Measurements from ENCODE around the gene LCOR. TPM values are rescaled to one million over a fixed set of nuclear protein-coding genes. Genes with fewer than 3 reads are reported as not detected.

LCOR gene
- 10 to 100 TPM; 13.0 to 36.8 (median 17.1) TPM for total RNA-seq

- TF ChIP-seq POLR2A (IDR thresholded peaks at IDR 0.05) (peak; percentile 25 to 54), CTCF (IDR thresholded peaks at IDR 0.05) (no peak)
- Histone ChIP-seq H3K27ac (peak within 1 kb of the TSS; percentile 94), H3K36me3 (no peaks in the 10 kb centered on the region), H3K9me3 (no peaks in the 10 kb centered on the region), H3K4me1 (peaks cover 33% of the 10 kb centered on the region), H3K4me3 (peak within 1 kb of the TSS; percentile 93), H3K27me3 (no peaks in the 10 kb centered on the region)
- under 1% methylated on average over 23 of the region's 112 CpGs for WGBS
- peak; percentile 89 to 91 for DNase-seq (ENCODE audit: low spot score in 2 of 2)
Measured at GRCh38 chr10:96831867-96832720, at the start of gene LCOR. Gene LCOR (plus strand): TSS chr10:96832298. CDS start chr10:96949058, 116,760 bp downstream.

GRCh38 chr10:96784253-96784652, 47.8 kb upstream of the LCOR start:
- TF ChIP-seq POLR2A (IDR thresholded peaks at IDR 0.05), result no peak
- no peak for TF ChIP-seq EP300 (IDR thresholded peaks at IDR 0.05)
- no peak for TF ChIP-seq CTCF (IDR thresholded peaks at IDR 0.05)
- TF ChIP-seq POLR2AphosphoS5 (IDR thresholded peaks at IDR 0.05), result no peak
- peaks cover 6% of the 10 kb centered on the region for H3K9me3 ChIP-seq
- 94% methylated on average over 4 of the region's 4 CpGs for WGBS

GRCh38 chr10:96789571-96790108, 42.5 kb upstream of the LCOR start:
- TF ChIP-seq POLR2AphosphoS5 (IDR thresholded peaks at IDR 0.05), result no peak
- TF ChIP-seq CTCF (IDR thresholded peaks at IDR 0.05), result no peak
- TF ChIP-seq POLR2A (IDR thresholded peaks at IDR 0.05), result no peak
- H3K27ac ChIP-seq, result no peak overlapping the region
- DNase-seq (ENCODE audit: low spot score in 2 of 2), result no peak
- no peaks in the 10 kb centered on the region for H3K9me3 ChIP-seq
- no peaks in the 10 kb centered on the region for H3K36me3 ChIP-seq
- no peaks in the 10 kb centered on the region for H3K27me3 ChIP-seq
- H3K4me3 ChIP-seq, result no peak overlapping the region
- WGBS, result 73% methylated on average over 4 of the region's 4 CpGs
- no peaks in the 10 kb centered on the region for H3K4me1 ChIP-seq

More at GRCh38 chr10:96784253-96784652, 47.8 kb upstream of the LCOR start:
- no peak overlapping the region for H3K27ac ChIP-seq
- no peak overlapping the region for H3K4me3 ChIP-seq
- no peak for DNase-seq (ENCODE audit: low spot score in 2 of 2)
- H3K27me3 ChIP-seq, result no peaks in the 10 kb centered on the region
- no peaks in the 10 kb centered on the region for H3K4me1 ChIP-seq
- no peaks in the 10 kb centered on the region for H3K36me3 ChIP-seq

GRCh38 chr10:96791902-96792301, 40.2 kb upstream of the LCOR start:
- WGBS, result 100% methylated on average over 1 of the region's 1 CpG
- no peak for TF ChIP-seq POLR2AphosphoS5 (IDR thresholded peaks at IDR 0.05)
- no peak for TF ChIP-seq POLR2A (IDR thresholded peaks at IDR 0.05)
- TF ChIP-seq CTCF (IDR thresholded peaks at IDR 0.05), result no peak
- TF ChIP-seq EP300 (IDR thresholded peaks at IDR 0.05), result no peak

More at GRCh38 chr10:96791902-96792301, 40.2 kb upstream of the LCOR start:
- no peak overlapping the region for H3K4me3 ChIP-seq
- H3K27ac ChIP-seq, result no peak overlapping the region
- DNase-seq (ENCODE audit: low spot score in 2 of 2), result no peak
- H3K36me3 ChIP-seq, result no peaks in the 10 kb centered on the region
- H3K4me1 ChIP-seq, result no peaks in the 10 kb centered on the region
- H3K9me3 ChIP-seq, result no peaks in the 10 kb centered on the region
- H3K27me3 ChIP-seq, result no peaks in the 10 kb centered on the region

Data from suprapubic skin (tissue), 4 donors.